Activated T-helper 1 cell treated with anti-CD3 and anti-CD28 coated beads, Interleukin-2, amount 50 U/mL, for 16 hours (primary cell): ENCODE data around the gene FOXP1.

Experiments
- DNase-seq, 2 donors: peaks; one replicate each; pipeline ENCODE4 v3.0.0-alpha.2; 2020; ENCODE audit warnings: low read depth in 1 of 2, low spot score in 1 of 2

The FOXP1 gene

DNA sequence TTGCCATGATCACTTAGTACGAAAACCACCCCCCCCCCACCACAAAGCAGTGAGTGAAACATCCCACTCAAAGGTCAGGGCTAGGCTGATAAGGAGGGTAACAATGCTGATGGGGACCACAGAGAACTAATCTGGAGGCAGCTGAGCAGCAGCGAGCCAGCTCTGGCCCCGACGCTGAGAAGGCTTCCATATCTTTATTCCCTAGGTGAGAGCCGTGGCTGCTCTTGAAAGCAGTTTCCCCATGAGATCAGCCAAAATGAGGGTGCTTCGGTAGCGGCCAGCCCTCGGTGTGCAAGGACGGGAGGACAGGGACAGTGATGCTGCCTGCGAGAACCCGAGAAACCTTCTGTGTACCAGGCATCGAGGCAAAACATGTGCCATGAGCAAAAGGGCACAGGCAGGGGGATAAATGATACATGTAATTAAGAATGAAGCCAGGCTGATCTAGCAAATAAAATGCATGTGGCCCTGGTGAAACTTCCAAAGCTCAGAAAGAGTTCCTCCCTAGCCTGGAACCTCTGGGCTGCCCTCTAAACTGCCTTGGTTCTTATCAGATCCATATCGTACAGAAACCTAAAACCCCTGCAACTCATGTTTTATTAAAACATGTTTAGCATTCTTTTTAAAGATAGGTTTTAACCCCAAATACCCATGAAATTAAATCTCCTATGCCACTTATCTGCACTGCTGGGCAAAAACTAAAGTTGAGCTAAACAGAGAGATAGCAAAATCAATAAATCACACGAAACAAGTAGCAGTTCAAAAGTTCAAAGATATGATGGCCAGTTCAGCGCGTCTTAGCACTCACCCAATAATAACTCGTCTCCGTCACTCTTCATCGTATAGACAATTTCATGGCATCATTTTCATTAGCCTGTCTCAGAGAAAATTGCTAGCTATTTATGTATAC, 337.3 kb downstream of the FOXP1 start:
- no peak for DNase-seq

DNA sequence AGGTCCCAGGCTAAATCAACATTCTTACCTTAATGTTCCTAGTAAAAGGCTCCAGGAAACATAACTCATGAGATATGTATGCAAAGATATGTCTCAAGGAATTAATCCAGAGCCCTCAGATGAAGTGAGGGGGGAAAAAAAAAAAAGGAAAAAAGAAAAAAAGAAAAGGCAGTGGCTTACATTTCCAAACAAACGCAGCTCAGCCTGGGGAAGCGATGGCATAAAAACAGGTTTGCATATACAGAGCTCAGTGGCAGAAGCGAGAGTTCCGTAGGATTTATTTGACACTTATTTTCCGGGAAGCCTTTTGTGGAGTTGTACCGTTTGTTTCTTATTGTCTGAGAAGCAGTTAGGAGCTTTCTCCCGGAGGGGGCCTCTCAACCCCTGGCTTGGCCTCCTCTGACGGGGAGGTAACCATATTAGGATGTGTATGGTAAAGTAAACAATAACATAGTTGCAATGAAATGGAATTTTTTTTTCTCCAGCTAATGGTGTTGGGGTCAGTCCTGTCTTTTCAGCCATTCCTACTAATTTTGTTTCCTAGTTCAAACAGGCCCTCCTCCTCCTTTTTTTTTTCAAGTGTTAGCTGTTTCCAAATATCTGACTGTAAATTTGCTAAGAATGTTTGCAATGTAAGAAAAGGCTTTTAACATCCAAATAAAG, 338.6 kb downstream of the FOXP1 start:
- DNase-seq = no peak

DNA sequence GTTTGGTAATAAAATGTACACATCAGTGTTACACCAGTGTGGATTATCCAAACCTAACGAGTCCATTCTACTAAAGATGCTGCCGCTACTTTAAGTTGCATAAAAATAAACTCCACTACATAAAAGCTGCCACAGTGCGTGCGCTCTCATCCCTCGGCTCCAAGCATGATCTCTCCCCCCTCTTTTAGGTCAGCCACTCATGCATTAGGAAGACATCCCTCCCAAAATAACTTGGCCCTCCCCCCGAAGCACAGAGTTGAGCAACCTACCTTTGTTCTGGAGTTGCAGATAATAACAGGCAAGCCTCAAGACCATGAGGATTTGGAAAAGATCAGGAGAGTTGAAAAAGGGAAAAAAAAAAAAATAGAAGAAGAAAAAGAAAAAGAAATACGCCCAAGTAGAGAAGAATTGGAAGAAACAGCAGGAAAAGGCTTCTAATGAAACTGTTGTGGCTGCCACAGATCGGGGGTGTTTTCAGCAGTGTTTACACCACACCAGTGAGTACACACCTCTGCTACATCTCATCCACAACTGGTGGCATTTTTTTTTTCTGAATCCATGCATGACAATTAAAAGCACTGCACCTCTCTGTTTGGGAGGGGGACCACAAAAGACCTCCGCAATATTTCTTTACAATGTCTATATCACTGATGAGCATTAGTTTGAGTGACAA, 339.2 kb downstream of the FOXP1 start:
- no peak for DNase-seq

DNA sequence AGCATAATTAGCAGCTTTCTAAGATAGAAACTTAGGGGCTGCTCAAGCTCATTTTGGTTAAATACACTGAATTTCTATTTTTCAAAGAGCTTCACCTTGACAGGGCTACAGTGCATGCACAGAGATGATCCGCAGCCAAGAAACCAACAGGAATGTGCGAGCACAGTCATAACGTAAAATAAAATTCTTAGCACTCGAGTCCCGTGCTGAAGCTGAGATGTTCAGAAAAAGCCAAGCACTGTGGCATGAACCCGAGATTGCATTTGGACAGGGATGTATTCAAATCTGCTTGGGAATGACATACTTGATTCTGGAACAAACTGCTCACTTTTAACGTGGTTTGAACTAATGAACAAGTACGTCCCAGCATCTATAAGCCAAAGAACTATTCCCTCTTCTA, 340.3 kb downstream of the FOXP1 start:
- DNase-seq = no peak

DNA sequence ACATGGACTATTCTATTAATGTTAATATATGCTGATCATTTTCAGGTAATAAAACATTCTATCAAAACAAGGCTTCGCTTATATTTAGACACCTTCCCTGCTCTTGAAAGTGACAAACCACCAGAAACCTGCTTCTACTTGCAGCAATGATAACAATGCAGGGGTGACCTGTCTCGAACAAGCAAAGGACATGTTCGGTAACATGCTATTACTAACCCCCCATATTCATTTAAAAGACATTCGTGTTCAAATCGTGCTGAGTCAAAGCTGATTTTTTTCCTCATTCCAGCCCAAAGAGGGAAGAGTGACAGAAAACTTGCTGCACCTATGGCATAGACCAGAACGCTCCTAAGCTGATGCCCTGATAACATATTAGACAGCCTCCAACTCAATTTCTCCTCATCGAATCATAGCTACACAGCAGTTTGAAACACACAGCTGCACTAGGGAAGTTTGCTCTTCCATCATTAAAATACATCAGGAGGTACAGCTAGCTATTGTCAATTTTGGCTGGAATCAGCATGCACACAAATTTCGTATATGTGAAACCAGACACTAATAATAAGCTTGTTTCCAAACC, 341.5 kb downstream of the FOXP1 start:
- DNase-seq = no peak

DNA sequence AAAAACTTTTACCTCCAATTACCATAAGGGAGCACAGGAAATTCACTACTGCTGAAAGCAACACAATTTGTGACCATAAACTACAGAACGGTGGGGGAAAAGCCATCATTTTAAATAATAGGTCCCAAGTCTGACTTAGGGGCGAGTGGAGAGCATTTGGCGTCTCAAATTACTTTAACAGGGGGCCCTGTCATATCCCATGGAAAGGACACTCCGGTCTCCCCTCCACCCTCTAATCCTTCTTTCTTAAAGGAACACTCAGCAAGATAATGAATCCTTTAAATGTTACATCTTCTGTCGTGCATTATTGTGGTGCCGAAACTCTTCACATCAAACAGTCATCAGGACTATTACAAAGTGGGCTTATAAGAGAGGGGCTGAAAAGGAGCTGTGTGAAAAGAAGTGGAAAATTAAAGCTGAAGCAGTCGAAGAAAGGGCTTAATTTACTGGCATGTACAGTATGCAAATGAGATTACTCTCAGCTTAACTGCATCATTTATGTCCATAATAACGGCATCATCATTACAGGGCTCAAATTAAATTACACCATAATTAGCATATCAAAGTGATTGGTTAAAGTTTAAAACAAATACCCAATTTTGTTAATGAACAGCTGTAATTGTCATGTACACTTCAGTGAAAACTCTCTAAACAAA, 342.2 kb downstream of the FOXP1 start:
- DNase-seq = no peak

DNA sequence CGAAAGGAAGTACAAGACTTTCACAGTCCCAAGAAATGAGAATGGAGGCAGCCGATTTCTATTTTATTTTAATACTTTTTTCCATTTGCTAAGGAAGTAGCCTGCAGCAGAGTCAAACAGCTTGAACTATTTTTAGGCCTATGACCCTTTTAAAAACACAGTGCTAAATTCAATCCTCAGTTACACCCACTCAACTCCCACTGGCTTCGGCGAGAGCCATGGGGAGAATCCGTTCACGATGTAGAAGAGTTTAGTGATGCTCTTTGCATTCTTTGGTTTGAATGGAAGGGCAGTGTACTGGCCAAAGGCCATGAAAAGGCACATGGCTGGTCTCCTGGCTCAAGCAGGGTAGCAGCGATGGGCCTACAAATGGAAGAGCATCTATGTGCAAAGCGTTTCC, 343.5 kb downstream of the FOXP1 start:
- no peak for DNase-seq

DNA sequence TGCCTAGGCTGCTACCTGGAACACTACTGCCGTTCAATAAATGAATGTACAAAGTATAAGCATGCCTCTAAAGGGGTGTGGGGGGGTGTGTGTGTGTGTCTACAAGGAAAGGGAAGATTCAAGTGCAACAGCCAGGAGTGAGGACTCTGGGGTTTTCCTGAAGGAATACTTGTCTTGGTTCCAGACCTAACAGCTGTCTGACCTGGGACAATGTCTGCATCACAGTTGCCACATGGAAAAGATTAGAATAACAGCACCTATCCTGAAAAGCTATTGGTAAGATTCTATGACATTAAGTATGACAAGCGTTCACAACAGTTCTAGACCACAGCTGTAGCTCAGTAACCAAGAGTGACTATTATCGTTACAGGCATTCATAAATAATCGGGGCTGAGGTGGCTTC, 345.2 kb downstream of the FOXP1 start:
- no peak for DNase-seq

DNA sequence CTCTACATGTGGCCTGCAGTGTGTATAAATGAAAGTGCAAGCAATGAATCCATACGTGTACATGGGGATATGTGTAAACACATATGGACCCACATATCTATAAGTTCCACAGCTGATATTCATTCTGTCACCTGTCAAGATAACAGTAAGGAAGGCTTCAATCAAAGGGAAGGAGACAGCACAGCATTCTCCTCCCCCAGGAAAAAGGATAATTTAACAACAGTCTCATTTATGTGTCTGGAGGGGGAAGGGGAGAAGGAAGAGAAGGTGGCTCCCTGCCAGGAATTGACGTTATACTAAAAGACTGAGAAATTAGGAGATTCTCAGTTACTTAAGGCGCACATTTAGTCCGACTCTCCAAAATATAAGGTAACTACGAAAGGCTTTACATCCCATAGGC, 345.9 kb downstream of the FOXP1 start:
- no peak for DNase-seq

DNA sequence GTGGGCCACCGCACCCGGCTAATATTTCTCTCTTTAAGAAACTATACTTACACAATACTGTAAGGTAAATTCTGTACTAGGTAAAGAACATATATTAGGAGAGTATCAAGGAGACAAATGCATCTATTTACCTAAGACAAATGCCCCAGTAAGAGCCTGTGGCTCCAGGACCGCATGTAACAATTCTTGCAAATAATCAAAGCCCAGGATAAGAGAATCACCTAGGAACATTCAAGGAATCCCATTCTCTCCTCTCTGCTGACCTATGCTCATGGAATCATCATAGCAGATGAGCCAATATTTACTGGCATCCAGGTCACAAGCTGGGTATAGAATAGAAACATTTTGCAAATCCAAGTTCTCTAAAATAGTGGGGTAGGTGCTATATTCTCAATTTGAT, 347.7 kb downstream of the FOXP1 start:
- DNase-seq = no peak

DNA sequence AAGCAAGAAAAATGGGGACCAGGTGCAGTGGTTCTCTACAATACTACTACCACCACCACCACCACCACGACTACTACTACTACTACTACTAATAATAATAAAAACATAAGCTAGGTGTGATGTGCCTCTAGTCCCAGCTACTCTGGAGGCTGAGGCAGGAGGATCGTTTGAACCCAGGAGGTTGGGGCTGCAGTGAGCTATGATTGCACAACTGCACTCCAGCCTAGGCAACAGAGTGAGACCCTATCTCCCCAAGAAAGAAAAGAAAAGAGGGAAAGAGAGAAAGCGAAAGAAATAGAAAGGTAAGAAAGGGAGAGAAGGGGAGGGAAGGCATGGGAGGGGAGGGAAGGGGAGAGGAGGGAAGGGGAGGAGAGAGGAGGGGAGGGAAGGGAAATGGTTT, 350.6 kb downstream of the FOXP1 start:
- DNase-seq = no peak

DNA sequence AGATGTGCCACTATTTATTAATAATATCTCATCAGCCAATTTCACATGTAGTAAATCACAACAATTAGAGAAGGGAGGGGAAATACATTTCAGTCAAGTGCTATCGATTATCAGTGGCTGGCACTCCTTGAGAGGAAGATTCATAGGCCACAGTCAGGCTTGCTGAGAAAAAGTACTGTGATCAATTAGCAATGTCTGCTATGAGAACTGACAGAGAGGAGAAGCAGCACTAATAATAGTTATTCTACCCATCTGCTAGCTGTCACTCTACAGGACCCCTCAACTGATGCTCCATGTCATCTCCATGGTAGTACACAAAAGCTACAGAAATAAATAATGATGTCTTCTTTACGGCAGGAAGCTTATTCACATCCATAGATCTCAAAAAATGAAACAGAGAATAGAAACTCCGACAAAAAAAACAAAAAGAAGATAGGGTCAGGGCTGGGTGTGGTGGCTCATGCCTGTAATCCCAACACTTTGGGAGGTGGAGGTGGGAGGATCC, 351.3 kb downstream of the FOXP1 start:
- DNase-seq = no peak

DNA sequence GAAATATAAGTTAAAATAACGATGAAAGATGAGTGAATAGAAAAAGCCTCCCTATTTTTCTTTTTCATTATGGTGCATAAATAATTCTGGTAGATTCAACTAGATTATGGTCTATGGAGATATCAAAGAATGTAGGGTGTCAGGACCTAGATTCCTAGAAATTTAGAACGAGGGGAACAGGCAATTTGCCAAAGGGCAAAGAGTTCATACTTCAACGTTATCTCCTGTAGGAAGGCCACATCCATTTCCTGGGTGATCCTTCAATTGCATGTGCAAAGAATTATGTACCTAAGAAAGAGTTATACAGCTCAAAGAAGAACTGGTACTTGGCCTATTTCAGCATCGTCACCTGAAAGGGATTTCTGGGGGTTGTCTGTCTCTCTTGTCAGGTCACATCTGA, 351.8 kb downstream of the FOXP1 start:
- DNase-seq = no peak

DNA sequence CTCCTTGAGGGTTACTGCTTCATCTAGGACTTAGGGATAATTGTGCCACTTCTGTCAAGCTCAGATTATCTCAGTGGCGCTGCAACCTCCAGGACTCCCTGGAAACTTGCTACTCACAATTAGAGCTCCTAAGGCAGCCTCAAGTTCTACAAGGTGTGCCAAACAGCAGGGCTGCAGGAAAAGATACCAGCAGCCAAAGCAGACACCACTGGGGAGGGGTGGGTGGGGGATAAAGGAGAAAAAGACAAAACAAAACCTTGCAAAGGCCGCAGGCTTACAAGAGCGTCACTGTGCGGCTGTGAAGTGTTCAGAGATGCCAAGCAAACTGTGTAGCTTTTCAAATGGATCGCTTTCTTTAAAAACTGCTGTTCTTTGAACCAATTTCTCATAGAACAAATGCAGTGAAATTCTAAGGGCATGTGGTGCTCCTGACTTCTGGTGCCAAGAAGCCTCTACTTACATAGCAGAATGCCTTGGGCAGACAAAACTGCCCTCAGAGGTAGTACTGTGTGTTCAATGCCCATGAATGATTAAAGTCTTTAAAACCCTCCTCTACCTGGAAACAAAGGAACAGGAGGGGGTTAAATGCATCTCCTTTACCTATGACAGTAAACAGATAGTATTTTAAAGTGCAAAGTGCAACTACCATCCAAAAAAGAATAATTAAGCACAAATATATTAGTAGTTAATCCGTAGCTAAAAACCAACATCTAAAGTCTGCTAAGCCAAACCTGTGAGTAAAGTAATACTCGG, 353.4 kb downstream of the FOXP1 start:
- DNase-seq = no peak

DNA sequence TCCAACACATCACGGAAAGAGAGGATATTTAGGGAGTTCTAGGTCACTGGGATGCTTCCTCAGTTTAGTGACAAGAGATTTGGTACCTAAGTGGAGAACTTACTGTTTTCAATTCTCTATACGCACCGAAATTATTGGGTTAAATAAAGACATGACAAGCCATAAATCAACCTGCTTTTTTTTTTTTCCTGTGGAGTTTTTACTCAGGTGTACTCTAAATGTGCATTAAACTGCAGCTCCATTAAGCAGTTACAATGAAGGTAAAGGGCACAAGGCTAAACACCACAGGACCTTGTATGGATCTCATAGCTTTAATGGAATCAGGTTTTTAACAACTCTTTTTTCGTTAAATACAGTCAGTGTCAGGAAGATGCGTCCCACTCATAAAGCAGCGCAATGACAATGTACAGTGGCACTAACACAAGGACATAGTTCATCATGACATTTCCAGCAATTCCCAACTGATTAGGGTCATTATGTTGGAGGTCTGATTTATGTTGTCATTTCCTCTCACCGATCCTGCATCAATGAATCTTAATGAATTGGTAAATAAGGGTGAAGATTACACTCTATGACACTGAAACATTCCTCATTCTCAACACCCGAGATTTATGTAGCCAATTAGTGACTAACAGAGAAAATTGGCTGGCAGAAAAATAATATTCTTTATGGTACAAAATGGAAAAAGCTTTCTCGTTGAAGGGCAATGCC, 355.2 kb downstream of the FOXP1 start:
- DNase-seq = no peak

DNA sequence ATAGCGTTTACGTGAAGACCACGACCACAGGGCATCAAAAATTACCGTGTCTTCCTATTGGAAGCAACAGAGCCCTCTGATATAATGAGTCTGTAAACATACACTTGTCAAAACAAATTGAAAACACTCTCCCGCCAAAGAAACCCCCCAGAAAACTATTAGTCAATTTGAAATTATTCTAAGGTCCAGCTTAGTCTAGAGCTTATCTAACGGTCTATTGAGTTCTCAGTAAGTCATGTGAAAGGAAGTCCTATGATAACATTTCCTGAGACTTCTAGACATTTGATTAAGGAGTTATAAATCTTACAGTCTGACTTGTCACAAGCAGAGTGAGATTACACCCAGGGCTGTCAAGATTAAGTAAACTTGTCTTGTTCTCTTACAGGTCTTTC, 356.3 kb downstream of the FOXP1 start:
- no peak for DNase-seq

DNA sequence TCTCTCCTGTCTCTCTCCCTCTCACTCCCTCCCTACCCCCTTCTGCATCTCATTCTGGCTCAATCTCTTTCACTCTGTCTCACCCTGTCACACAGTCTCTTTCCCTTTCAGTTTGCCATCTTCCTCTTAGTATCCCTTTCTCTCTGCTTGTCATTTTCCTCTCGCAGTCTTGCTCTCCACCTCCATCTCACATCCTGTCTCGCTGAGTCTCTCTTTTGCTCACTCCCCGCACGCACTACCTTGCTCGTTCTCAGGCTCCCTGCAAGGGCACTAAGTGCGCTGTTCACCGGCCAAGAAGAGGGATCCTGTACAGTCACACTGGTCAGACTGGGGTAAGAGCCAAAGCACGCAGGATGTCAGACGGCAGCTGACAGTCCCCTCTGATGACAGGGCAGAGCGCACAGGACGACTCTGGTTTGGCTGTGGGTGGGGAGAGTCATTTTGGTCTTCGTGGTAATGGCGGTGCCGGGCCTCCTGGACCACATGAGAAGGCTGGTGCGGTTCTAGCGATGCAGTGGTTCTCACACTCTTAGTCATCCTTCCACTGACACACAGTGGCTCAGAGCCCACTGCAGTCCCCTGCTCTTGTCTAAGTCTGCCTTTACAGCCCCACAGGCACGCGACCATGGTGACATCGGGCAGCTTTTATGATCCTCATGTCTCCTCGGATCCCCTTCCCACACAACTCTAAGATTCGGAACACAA, 356.8 kb downstream of the FOXP1 start:
- DNase-seq = peak; percentile 54 to 81

DNA sequence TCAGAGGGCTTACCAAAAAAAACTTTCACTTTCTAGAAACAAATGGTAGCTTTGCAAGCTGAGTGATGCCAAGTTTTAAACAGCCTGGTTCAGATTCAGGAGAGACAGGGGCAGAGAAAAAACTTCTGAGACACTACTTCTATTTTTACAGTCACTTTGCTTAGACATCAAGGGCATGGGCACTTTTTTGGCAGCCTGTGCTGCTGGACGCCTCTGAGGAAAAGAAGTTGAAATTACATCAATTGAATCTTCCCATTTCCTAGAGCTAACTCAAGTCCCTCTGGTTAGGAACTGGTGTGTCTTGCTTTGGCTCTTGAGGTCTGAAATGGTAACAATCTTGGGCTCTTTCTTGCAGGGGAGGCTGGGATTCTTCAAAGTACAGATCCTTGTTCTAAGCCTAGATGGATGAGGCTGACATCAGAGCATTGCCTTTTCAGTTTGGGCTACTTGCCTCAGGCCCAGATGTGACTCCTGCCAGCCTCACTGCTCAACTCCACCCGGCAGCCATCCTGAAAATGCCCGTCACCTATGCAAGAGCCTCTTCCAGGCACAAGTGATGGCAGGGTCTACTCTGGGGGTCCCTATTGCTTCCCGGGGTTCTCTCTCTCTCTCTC, 357.5 kb downstream of the FOXP1 start:
- no peak for DNase-seq
